Fibroblast of skin of right quadriceps (primary cell): ENCODE data around the gene CFAP61.

ENCODE experiments used
- DNase-seq: peaks from one replicate; pipeline ENCODE4 v3.0.0-alpha.2; 2013

CFAP61 gene

DNA sequence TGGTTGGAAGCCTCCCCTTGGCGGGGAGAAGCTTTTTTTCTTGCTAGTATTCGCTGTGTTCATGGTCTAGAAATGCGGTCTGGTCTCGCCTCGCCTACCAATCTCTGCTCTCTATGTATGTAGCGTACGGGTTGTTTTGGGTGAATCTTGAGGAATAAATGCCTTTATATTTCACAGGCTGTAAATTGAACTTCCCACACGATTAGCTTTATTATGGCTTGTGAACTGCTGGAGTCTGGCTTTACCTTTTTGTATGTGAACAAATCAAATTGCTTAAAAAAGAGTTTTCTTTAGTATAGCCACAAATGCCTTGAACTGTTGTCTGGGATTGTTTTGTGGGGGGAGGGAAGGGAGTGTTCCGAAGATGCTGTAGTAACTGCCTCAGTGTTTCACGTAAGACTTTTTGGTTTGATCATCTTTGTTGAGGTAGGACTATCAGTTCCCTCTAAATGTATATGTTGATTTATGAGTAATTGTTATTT is 317.8 kb downstream of the CFAP61 start:
- DNase-seq = no peak

DNA sequence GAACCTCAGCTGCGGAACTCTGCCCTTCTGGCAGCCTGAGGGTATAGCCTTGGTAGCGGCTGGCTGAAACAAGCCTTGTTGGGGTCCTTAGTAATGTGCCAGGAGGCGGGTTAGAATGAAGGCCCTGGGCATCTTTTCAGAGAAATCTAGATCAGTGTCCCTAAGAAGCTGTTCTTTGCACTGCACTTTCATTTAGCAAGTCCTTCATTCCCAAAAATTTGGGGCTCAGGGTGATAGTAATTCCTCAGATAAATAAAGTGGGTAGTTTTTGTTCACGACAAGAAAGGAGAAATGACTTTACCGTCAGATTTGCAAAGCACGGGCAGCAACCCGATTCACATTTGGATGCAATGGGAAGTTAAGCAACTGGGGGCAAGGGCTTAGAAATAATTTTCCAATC is 318.8 kb downstream of the CFAP61 start:
- DNase-seq = no peak

DNA sequence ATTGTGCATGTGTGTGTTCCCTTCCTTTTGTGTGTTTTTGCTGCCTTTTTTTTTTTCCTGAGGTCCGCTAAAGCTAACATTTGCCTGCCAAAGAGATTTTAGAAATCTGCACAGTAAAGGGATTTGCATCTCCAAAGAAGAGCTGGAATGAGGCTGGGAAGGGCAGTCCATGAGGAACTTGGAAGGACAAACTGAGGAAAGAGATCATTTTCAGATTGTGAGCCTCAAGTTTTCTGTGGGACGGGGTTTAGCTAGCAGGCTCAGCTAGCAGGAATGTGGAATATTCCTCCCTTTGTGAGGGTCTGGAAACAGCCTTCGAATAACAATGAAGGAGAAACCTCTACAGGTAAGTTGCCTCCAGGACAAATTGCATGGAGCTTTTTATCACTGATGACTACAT is 319.3 kb downstream of the CFAP61 start:
- DNase-seq = no peak

DNA sequence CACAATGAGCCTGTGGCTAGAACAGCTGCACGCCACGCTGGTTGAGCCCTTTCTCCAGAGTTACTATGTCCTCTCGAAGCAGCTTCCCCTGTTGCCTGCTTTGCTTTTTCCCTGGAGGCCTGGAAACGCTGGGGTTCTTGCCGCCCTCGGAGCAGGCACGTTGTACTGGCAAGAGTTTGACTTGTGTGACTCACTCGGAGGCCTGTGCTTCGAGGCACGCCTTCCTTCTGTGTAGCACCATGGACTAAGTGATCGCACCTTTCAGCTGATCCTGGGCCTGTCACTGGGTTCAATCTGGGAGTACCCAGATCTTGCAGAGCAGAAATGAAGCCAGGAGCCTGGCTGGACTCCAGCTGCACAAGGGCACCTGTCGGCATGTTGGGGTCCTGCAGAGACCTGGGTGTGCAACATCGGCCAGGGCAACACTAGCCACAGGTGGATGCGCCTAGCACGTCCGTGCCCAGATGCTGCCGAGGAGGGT is 320.8 kb downstream of the CFAP61 start:
- peak; percentile 35 for DNase-seq

DNA sequence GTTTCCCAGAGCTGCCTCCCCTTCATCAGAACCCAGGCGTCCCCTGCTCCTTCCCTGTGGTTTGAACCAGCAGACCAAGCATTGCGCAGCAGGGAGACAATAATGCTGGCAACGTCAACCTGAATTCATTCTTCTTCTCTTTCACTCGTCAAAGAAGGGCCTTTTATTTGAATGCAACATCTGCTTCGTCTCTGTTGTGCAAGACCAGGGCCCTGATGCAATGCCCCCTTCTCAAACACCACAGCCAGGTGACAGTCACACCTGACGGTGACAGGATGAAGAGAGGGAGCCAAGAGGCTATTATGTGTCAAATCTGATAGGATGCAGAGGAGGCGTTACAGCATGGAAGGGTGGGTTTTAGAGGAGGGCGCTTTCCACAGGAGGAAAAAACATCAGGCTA is 323.5 kb downstream of the CFAP61 start:
- no peak for DNase-seq

DNA sequence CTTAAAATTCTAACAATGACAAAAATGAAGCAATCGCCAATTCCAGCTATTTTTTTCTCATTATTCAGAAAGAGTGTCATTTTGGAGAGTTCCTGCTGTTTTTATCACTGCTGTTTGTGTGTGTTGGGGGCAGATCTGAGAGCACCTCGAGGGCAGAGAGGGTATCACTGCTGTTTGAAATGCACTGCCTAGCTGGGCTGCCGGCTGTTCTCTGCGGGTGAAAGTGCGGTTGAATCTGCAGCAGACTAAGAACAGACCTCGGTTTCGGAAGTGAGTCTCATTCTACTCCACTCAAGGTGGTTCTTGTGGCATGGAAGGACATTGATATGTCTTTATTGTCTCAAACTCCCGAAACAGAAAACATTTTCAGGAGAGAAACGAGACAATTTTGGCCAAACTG is 333.9 kb downstream of the CFAP61 start:
- DNase-seq = no peak

DNA sequence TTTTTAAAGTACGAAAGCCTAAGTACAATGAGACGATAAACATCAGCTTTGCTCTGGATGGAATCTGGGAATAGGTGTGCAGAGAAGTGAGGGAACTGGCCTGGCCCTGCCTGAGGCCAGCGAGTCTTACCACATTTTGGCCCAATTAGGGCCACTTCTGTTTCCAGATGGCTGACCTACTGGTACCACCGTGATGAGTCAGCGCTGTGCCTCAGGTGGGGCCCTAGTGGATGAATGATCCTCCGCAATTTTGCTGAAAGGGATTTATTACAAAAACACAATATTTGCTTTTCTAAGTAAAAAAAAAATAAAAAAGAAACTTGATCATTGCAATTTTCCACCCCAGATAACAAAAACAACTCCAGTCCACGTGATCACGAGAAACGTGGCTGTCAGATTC is 338.1 kb downstream of the CFAP61 start:
- no peak for DNase-seq

DNA sequence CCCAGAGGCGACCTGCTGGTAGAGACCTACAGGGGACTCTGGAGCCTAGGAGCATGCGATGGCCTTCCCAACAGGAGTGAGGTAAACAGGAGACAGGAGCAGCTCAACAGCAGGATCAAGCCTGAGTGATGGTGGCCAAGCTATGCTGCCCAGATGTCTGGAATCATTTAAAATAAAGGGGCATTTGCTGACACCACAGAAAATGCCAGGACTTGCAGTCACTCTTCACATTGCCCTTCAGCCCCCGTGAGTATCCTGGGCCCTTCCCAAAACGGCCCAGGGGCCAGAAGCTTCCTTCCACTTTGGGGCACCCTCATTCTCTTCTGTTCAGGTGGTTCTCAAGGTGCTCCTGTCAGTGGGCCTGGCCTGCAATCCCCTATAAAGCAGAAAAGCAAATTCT is 338.8 kb downstream of the CFAP61 start:
- DNase-seq = no peak

DNA sequence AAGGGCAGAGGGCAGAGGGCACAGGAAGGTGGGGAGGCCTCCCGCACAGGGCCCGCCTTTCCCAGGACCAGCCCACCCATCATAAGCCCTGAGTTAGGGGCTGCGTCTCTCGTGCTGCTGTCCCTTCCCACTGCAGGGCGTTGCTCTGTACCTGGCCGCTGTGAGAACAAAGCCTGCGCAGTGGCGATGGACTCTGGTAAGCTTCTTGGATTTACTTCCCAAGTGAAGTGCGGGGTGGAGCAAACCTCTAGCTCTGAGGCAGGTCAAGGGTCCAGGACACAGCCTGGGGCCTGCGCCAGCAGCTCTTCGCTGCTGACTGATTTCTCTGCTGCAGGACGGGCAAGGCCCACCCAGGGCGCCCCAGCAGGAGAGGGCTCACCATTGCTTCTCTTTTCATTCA is 339.4 kb downstream of the CFAP61 start:
- DNase-seq = no peak

DNA sequence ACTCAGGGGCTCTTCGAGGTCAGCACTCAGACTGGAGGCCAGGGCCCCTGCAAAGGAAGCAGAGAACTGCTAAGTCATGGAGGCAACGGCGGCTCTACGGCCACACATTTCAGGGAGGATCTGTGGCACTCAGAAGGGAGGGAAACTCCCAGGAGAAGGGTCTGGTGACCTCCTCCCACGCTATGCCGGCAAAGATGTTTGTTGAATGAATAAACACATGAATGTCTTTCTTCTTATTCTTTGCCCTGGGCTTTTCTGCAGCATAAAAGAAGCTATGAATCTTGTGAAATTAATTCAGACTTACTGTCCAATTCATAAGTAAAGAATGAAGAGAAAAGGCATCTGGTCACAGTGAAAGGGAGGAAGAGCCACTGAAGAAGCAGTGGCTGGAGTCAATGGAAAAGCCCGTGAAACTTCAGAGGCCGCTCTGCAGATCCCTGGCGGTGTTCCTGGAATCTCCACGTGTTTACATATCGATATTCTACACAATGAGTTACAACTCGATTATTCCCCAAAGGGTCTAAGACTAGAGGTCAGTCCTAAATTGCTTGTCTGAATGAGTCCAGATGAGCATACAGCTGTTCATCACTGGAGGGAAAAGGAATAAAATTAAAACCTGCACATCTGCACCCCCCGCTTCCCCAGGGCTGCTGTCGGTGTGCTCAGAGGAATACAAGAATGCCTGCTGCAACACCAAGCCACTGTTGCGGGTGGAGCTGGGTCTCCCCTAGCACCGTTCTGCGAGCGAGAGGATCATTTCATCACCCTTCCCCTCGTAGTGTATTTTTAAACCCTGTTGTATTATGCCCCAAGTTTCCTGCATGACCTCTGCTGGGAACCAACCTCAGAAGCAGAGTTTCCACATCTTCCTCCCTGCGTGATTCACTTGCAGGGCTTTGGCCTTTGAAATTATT is 341.1 kb downstream of the CFAP61 start:
- DNase-seq = peak; percentile 3

DNA sequence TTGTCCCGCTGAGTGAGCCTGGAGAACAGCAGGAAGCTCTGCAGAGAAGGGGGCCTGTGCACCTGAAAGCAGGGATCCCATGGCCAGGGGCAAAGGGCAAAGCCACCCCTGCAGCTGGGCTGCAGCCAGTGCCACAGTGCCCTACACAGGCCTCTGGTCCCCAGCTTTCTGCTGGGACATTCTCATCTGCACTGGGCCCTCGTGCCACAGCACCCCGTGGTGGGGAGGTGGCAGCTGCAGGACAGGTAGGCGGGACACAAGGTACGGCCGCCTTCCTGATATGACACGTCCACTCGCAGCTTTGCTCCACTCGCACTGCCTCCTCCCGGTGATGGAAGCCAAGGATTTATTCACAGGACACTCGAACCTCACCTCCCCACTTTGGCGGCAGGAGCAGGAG is 342.8 kb downstream of the CFAP61 start:
- no peak for DNase-seq

DNA sequence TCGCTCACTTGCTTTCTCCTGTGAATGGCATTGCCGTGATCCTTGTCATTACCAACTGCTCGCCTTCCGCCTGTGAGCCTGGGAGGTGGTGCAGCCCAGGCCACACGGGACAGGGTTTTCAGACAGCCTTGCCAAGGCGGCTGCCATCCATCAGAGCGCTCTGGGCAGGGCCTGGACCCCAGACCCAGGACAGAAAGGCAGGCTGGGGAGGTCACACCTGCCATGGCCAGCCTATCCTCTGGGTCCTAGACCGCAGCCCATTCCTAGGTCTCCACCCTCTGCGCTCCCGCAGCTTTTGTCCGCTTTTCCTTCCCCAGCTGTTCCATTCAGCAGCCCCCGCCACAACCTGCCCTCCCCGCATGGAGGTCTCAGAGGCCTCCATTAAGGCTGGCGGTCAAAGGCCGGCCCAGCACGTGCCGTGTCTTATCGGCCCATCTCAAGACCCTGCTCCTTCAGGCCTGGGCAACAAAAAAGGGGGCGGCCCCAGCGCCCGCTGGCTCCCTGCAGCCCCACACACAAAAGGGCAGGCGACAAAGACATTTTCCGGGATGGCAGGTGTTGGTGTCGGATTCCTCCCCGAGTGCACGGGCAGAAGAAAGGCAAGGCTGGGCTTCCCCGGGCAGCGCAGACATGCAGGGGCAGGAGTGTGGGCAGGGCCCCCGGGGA is 343.7 kb downstream of the CFAP61 start:
- no peak for DNase-seq

DNA sequence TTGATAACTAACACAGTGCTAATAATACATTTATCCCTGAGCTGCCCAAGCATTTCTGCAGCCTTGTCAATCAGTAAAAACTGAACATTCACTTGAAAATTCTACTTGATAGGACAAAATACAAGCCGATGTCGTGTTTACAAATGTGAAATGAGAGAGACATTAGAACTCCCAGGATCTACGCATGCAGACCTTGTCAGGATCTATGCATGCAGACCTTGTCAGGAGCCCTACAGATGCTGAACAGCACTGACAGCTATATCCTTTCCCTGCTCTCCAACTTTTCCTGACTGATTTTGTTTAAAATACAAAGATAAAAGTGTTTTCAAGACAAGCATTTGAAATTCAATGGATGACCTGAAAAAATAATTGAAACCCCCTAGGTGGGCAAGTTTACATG is 344.5 kb downstream of the CFAP61 start:
- DNase-seq = no peak

DNA sequence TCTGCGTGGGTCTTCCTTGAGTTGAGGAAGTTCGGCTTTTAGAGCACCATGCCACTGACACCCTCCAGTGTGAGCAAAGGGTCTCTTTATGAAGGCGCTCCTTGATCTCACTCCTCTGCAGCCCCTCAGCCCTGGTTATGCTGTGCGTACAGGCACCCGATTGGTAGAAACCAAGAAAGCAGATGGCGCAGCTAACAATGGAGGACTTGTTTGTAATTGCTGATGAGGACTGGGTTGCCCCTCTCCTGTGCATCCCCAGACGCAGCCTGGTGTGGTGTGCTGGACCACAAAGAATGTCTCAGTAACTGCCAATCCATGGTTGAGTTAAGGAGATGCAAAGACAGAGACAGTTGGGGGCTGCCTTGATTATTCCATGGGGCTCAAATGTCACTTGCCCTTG is 345.8 kb downstream of the CFAP61 start:
- DNase-seq = no peak

DNA sequence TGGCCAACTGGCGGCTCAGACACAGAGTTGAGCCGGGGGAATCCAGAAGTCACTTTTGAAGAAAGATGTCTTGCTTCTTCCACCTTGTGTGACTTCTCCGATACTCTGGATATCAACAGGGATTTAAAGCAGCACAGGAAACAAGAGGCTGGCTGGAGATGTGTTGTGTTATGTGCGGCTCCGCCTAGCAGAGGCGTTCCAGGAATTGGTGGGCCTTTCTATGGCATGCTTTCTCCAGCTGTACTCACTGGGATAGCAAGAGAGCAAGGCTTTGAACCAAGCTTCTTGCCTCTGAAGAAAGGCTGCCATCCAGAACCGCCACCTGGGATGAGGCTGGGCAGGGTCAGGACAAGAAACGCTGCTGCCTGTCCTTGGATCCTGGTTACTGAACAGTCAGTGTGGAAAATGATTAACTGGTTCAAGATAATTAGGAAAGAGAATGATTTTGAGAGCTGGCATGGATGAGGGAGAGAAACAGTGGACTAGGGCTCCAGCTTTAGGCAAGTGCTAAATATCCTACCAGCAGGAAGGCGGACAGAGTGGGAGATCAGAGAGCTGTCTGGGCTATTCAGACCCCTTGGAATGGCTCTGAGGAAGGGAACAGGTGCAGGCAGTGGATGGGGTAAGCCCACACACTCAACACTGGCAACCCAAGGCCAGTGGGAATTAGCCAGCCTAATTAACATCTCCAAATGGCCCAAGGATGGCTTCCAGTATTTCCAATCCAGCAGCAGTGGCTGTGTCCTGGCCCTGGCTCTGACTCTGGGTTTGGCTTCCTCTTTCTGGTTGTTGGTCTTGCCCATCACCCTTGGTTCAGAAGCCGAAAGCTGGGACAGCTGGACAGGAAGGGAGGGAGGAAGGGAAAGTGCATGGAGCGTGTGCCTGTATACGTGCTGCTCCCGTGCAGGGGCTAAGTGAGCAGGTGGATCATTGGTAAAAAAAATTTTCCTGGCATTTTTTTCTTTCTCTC is 347.5 kb downstream of the CFAP61 start:
- DNase-seq = no peak

DNA sequence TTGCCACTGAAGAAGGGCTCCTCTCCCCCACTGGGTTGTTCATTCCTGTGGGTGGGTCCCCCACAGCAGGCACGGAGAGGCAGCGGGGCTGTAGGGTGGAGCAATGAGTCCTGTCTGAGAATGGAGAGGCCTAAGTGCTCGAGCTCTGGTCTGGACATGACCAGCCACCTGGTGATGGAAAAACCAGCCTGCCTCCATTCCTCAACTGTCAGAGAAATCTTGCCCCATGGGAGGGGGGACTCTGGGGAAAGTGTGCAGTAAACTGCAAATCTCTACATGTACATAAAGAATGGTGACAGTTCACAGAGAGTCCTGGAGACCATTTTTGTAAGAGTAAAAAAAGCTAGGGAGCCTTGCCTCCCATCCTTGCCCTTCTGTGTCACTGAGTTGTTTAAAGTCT is 349.7 kb downstream of the CFAP61 start:
- DNase-seq = no peak

DNA sequence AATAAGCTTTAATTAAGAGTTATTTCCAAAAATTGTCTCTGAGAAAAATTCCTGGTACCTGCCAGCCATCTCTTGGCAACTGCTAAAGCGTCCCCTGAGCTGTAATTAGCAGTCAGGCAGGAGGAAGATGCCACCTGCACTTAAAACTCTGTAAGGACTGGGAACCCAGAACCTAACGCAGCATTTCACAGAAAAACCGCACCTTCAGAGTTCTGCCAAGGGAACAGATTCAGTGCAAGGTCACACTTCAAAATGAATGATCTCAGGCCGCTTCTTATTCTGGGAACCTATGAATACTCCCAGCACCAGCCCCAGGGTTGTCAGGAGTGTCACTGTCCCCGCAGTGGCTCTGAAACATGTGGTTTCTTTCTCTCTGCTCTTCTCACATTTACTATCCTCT is 352.3 kb downstream of the CFAP61 start:
- no peak for DNase-seq

DNA sequence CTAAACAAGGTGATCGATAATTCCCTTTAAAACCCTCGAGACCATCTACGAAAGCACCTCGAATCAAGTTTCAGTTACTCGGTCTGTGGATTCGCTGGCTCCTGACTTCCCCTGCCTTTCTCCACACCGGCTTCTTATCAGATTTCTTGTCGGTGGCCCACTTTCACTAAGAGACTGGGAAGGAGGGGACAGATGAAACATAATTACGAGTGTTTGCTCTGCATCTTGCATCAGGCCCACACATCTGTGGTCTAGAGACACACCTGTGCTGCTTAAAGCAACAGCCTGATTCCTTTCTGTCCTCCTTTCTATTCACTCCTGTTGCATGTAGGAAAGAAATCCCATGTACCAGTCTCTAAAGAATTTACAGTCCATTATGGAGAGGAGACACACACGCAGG is 353.3 kb downstream of the CFAP61 start:
- no peak for DNase-seq

DNA sequence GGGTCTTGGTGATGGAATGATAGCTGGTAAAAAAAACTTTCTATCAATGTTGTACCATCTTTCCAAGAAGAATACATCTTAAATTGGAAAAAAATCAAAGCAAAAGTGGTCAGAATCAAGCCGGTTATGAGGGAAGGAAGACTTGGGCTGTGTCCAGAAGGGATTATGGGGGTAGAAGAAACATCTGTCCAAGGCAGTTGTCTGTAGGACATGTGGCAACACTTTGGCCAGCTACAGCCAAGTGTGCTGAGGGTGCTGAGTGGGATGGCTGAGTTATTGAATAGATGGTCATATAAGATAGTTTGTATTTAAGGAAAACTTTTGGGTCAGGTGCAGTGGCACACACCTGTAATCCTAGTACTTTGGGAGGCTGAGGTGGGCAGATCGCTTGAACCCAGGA is 354.0 kb downstream of the CFAP61 start:
- no peak for DNase-seq

DNA sequence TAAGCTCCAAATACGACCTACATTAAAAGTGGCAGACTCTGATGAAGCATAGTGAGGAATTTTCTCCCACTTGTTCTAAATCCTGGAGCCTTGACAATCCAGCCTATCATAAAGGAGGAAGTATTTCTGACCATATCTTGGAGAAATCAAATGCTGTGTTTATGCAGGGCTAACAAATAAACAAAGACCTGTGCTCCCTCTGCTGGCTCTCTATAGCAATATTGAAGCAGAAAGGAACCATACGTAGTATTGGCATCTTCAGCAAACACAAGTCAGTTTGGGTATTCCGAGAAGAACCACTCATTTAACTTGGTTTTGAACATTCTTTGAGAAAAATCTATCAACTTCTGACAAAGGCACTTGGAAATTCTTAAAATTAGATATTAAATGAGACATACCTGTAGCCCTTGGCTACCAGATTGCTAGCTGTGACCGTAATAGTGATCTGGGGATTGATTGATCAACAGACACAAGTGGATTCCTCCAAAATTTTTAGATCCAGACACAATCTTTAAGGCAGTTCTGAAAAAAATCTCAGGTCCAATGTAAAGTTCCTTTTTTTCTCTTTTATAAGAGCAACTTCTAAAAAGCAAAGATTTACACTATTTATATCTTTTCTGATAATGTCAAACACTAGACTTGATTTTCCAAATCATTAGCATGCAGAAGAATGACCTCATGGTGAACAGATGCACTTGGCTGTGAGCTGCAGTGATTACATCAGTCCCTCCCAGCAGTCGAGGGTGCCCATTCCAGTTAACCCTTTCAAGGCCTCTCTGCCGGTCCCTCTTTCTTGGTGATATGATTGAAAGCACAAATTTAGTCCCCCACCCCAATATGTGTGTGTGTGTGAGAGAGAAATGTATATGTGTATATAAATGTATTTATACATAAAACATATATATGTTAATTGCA is 355.8 kb downstream of the CFAP61 start:
- peak; percentile 6 for DNase-seq

DNA sequence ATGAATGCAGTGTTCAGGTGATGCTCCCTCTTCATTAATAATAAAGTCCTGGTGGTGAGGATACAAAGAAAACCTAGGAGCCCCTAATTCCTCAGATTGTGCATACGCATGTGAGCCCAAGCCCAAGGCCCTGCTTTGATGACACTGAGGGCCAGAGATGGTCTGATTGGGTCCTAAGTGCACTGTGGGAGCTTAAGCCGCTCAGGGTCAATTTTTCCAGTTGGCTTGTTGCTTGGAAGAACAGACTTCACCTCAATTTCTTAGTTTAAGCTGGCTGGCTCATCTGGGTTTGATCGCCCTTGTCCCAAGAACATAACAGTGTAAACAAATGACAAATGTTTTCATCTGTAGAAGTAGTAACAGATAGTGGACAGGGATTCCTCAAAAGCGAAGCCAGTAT is 357.0 kb downstream of the CFAP61 start:
- no peak for DNase-seq
